Measurements from ENCODE around the gene MAP1B.

Gene MAP1B

DNA sequence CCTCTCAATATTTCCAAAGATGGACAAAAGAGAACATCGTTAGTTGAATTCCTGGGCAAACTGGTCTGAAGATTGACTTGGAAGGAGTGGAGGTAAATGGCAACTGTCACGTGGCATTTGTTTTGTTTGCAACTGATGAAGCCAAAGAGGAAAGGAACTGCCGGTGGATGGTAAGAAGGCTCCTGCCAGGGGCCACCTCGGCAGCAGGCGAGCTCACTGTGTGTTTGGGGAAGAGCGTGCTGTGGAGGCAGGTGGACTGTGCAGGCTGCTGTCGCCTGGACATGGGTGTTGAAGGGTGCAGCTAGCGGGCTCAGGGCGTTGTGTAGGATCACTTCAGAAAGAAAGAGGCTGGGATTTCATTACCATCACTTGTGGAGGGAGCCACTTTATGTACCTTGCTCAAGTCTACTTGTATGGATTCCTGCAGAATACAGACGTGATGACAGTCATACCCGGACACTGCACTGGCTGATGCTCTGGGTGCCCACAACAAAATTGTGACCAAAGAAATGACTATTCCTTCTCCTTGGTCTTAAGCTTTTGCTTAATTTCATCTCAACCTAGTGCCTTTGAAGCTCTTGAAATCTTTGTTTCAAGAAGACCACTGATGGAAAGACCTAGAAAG is 72.7 kb downstream of the MAP1B start:
- H3F3A ChIP-seq (ENCODE audit: insufficient read depth, low read length) = no peaks in the 10 kb centered on the region
- no peak overlapping the region for H3K4me2 ChIP-seq (ENCODE audit: low read length)
- no peaks in the 10 kb centered on the region for H3K9me2 ChIP-seq (ENCODE audit: low read depth, low read length)
- no peak overlapping the region for H3K9ac ChIP-seq (ENCODE audit: low read length)
- H4K20me1 ChIP-seq (ENCODE audit: insufficient read depth, low read length) = no peaks in the 10 kb centered on the region
- H3K79me2 ChIP-seq (ENCODE audit: insufficient read depth, low read length) = no peaks in the 10 kb centered on the region
- no peak overlapping the region for H3K4me3 ChIP-seq (ENCODE audit: low read depth, low read length, poor library complexity, severe bottlenecking)
- no peaks in the 10 kb centered on the region for H3K27me3 ChIP-seq (ENCODE audit: insufficient read depth, low read length)
- TF ChIP-seq, protein P1, sequence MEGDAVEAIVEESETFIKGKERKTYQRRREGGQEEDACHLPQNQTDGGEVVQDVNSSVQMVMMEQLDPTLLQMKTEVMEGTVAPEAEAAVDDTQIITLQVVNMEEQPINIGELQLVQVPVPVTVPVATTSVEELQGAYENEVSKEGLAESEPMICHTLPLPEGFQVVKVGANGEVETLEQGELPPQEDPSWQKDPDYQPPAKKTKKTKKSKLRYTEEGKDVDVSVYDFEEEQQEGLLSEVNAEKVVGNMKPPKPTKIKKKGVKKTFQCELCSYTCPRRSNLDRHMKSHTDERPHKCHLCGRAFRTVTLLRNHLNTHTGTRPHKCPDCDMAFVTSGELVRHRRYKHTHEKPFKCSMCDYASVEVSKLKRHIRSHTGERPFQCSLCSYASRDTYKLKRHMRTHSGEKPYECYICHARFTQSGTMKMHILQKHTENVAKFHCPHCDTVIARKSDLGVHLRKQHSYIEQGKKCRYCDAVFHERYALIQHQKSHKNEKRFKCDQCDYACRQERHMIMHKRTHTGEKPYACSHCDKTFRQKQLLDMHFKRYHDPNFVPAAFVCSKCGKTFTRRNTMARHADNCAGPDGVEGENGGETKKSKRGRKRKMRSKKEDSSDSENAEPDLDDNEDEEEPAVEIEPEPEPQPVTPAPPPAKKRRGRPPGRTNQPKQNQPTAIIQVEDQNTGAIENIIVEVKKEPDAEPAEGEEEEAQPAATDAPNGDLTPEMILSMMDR (IDR thresholded peaks at IDR 0.05; ENCODE audit: low read length) = no peak
- no peak for TF ChIP-seq EZH2 (IDR thresholded peaks at IDR 0.05; ENCODE audit: borderline replicate concordance, low read length)
- no peaks in the 10 kb centered on the region for H3K4me1 ChIP-seq (ENCODE audit: insufficient read depth, low read length, severe bottlenecking)
- no peaks in the 10 kb centered on the region for H3K9me3 ChIP-seq (ENCODE audit: low read length)
- no peak overlapping the region for H2AFZ ChIP-seq (ENCODE audit: low read length)
- H3K27ac ChIP-seq (ENCODE audit: low read depth, low read length, poor library complexity, severe bottlenecking) = no peak overlapping the region
- H3K36me3 ChIP-seq (ENCODE audit: insufficient read depth, low read length) = no peaks in the 10 kb centered on the region

DNA sequence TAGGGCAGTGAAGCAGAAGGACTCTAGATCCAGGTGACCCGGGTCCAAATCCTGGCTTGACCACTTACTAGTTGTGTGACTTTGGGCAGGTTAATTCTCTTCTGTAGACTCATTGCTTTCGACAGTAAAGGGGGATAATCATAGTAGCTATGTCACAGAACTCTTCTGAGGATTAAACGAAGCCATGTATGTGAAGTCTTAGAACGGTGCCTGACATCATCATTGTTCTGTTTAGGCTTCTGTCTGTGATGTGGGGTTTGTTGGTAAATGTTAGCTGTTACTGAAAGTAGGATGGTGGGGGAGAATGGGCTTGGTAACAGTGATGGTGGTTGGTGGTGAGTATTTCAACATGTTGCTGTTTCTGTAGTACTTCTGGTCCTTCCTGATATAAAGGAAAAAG is 73.7 kb downstream of the MAP1B start:
- Histone ChIP-seq H3K79me2 (ENCODE audit: insufficient read depth, low read length) (no peaks in the 10 kb centered on the region), H2AFZ (ENCODE audit: low read length) (no peak overlapping the region), H3K4me2 (ENCODE audit: low read length) (no peak overlapping the region), H3K9me2 (ENCODE audit: low read depth, low read length) (no peaks in the 10 kb centered on the region), H3K4me3 (ENCODE audit: low read depth, low read length, poor library complexity, severe bottlenecking) (no peak overlapping the region), H4K20me1 (ENCODE audit: insufficient read depth, low read length) (no peaks in the 10 kb centered on the region), H3F3A (ENCODE audit: insufficient read depth, low read length) (no peaks in the 10 kb centered on the region), H3K27ac (ENCODE audit: low read depth, low read length, poor library complexity, severe bottlenecking) (no peak overlapping the region), H3K27me3 (ENCODE audit: insufficient read depth, low read length) (no peaks in the 10 kb centered on the region), H3K9ac (ENCODE audit: low read length) (no peak overlapping the region), H3K9me3 (ENCODE audit: low read length) (no peaks in the 10 kb centered on the region), H3K4me1 (ENCODE audit: insufficient read depth, low read length, severe bottlenecking) (no peaks in the 10 kb centered on the region), H3K36me3 (ENCODE audit: insufficient read depth, low read length) (no peaks in the 10 kb centered on the region)
- TF ChIP-seq, protein P1 (IDR thresholded peaks at IDR 0.05; ENCODE audit: low read length) = no peak
- no peak for TF ChIP-seq EZH2 (IDR thresholded peaks at IDR 0.05; ENCODE audit: borderline replicate concordance, low read length)

DNA sequence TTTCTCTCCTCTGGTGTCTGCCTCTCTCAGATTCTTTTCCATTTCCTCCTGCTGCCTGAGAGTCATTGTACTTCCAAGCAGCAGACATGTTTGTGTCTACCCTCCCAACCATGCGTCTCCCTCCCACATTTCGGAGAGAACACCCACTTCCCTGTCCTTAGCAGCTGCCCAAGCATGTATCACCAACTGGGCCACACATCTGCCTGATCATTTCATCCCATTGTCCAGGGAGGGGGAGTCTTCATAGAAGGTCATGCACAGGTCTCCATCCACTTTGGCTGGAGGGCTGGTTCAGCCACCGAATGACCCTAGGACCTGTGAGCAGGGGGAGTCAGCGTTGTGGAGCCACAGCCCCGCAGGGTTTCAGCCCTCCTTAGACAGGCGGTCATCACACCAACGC is 75.4 kb downstream of the MAP1B start:
- Histone ChIP-seq H3K36me3 (ENCODE audit: insufficient read depth, low read length) (no peaks in the 10 kb centered on the region), H3K4me3 (ENCODE audit: low read depth, low read length, poor library complexity, severe bottlenecking) (no peak overlapping the region), H3F3A (ENCODE audit: insufficient read depth, low read length) (no peaks in the 10 kb centered on the region), H3K79me2 (ENCODE audit: insufficient read depth, low read length) (no peaks in the 10 kb centered on the region), H3K4me2 (ENCODE audit: low read length) (no peak overlapping the region), H3K4me1 (ENCODE audit: insufficient read depth, low read length, severe bottlenecking) (no peaks in the 10 kb centered on the region), H3K27ac (ENCODE audit: low read depth, low read length, poor library complexity, severe bottlenecking) (no peak overlapping the region), H3K9me3 (ENCODE audit: low read length) (no peaks in the 10 kb centered on the region), H3K27me3 (ENCODE audit: insufficient read depth, low read length) (no peaks in the 10 kb centered on the region; the same call in 1 of the 2 replicates), H3K9ac (ENCODE audit: low read length) (no peak overlapping the region), H3K9me2 (ENCODE audit: low read depth, low read length) (no peaks in the 10 kb centered on the region), H2AFZ (ENCODE audit: low read length) (no peak overlapping the region), H4K20me1 (ENCODE audit: insufficient read depth, low read length) (no peaks in the 10 kb centered on the region)
- TF ChIP-seq EZH2 (IDR thresholded peaks at IDR 0.05; ENCODE audit: borderline replicate concordance, low read length) = no peak
- TF ChIP-seq, protein P1 (IDR thresholded peaks at IDR 0.05; ENCODE audit: low read length) = no peak

Measured in OCI-LY1 (cell line).